DND-41 (cell line): Measurements from ENCODE around the gene TSPAN7.

ENCODE experiments used
- ATAC-seq: fragments of 200-7000 bp; cut with Tn5 transposase; 3 replicates; pipeline ENCODE4 v1.9.1; 2021; ENCODE audit warnings: low read depth; ENCODE audit not compliant: insufficient read depth
- DNase-seq: peaks from one replicate; pipeline ENCODE4 v3.0.0-alpha.2; 2020
- H2AFZ ChIP-seq: 2 replicates; pipeline ENCODE4 v1.6.0; 2012; ENCODE audit warnings: low read depth, low read length
- H3K27ac ChIP-seq: 2 replicates; pipeline ENCODE4 v1.5.1; 2012; ENCODE audit warnings: low read length, inconsistent platforms
- H3K27me3 ChIP-seq: fragments of 200-600 bp; sonication (generic); 2 replicates; pipeline ENCODE4 v1.6.0; 2012; ENCODE audit warnings: low read length, mild to moderate bottlenecking, inconsistent platforms; ENCODE audit not compliant: insufficient read depth, poor library complexity
- H3K36me3 ChIP-seq: 2 replicates; pipeline ENCODE4 v1.5.1; 2012; ENCODE audit warnings: low read length, inconsistent platforms; ENCODE audit not compliant: insufficient read depth
- H3K4me1 ChIP-seq: 2 replicates; pipeline ENCODE4 v1.5.1; 2012; ENCODE audit warnings: mild to moderate bottlenecking, low read length; ENCODE audit not compliant: insufficient read depth
- H3K4me2 ChIP-seq: 2 replicates; pipeline ENCODE4 v1.6.0; 2012; ENCODE audit warnings: mild to moderate bottlenecking, moderate library complexity, low read length, inconsistent platforms; ENCODE audit not compliant: insufficient read depth
- H3K4me3 ChIP-seq, 2 experiments: fragments of 200-600 bp in 1 of 2; shearing (Covaris generic) in 1 of 2; 2 replicates each; pipeline ENCODE4 v1.5.1; 2012 to 2016; ENCODE audit warnings: inconsistent platforms in 2 of 2, low read length in 2 of 2, mild to moderate bottlenecking in 2 of 2, low read depth in 1 of 2, moderate library complexity in 1 of 2
- H3K79me2 ChIP-seq: 2 replicates; pipeline ENCODE4 v1.6.0; 2012; ENCODE audit warnings: low read length, inconsistent platforms; ENCODE audit not compliant: insufficient read depth
- H3K9ac ChIP-seq: 2 replicates; pipeline ENCODE4 v1.6.0; 2012; ENCODE audit warnings: low read depth, mild to moderate bottlenecking, inconsistent platforms, low read length, moderate library complexity
- H3K9me3 ChIP-seq: 2 replicates; pipeline ENCODE4 v1.5.1; 2012; ENCODE audit warnings: low read length, moderate library complexity, mild to moderate bottlenecking, inconsistent platforms; ENCODE audit not compliant: insufficient read depth, severe bottlenecking
- H4K20me1 ChIP-seq: 2 replicates; pipeline ENCODE4 v1.6.0; 2012; ENCODE audit warnings: low read length; ENCODE audit not compliant: insufficient read depth
- CTCF ChIP-seq: IDR thresholded peaks from 2 replicates; pipeline ENCODE4 v1.5.1; 2012; ENCODE audit warnings: borderline replicate concordance, low read length, moderate library complexity, mild to moderate bottlenecking; ENCODE audit not compliant: poor library complexity, severe bottlenecking; ENCODE audit errors: extremely low read depth
- EZH2 ChIP-seq: IDR thresholded peaks from 3 replicates; pipeline ENCODE4 v1.6.1; 2012; ENCODE audit warnings: borderline replicate concordance, low read depth, mild to moderate bottlenecking, moderate library complexity, low read length, inconsistent platforms; ENCODE audit not compliant: severe bottlenecking

The TSPAN7 gene

GRCh38 chrX:38679695-38680094 is 118.4 kb downstream of the TSPAN7 start:
- no peak overlapping the region for H3K4me3 ChIP-seq
- no peaks in the 10 kb centered on the region for H3K36me3 ChIP-seq
- H3K9ac ChIP-seq, result no peak overlapping the region
- ATAC-seq (no peak), DNase-seq (no peak)
- H3K79me2 ChIP-seq, result no peaks in the 10 kb centered on the region
- no peaks in the 10 kb centered on the region for H3K4me1 ChIP-seq
- TF ChIP-seq CTCF (no peak), EZH2 (no peak)
- H3K4me2 ChIP-seq, result no peak overlapping the region
- no peak overlapping the region for H2AFZ ChIP-seq
- H3K27me3 ChIP-seq, result no peaks in the 10 kb centered on the region
- no peak overlapping the region for H3K27ac ChIP-seq
- no peaks in the 10 kb centered on the region for H4K20me1 ChIP-seq
- no peaks in the 10 kb centered on the region for H3K9me3 ChIP-seq

GRCh38 chrX:38682095-38682494 is 120.8 kb downstream of the TSPAN7 start:
- no peaks in the 10 kb centered on the region for H3K79me2 ChIP-seq
- H3K36me3 ChIP-seq, result no peaks in the 10 kb centered on the region
- H3K27me3 ChIP-seq, result no peaks in the 10 kb centered on the region
- H3K27ac ChIP-seq, result no peak overlapping the region
- no peak overlapping the region for H3K4me3 ChIP-seq
- H3K4me2 ChIP-seq, result no peak overlapping the region
- TF ChIP-seq CTCF, result no peak
- TF ChIP-seq EZH2, result no peak
- no peak overlapping the region for H2AFZ ChIP-seq
- no peaks in the 10 kb centered on the region for H4K20me1 ChIP-seq
- ATAC-seq (no peak), DNase-seq (no peak)
- no peaks in the 10 kb centered on the region for H3K4me1 ChIP-seq
- no peaks in the 10 kb centered on the region for H3K9me3 ChIP-seq
- H3K9ac ChIP-seq, result no peak overlapping the region

- no peak overlapping the region for H2AFZ ChIP-seq
- H3K9me3 ChIP-seq, result no peaks in the 10 kb centered on the region
- H4K20me1 ChIP-seq, result no peaks in the 10 kb centered on the region
- H3K27ac ChIP-seq, result no peak overlapping the region
- H3K79me2 ChIP-seq, result no peaks in the 10 kb centered on the region
- H3K4me2 ChIP-seq, result no peak overlapping the region
- H3K27me3 ChIP-seq, result no peaks in the 10 kb centered on the region
- no peak for TF ChIP-seq CTCF
- TF ChIP-seq EZH2, result no peak
- DNase-seq, result no peak
- no peaks in the 10 kb centered on the region for H3K36me3 ChIP-seq
- no peak for ATAC-seq
- H3K9ac ChIP-seq, result no peak overlapping the region
- H3K4me3 ChIP-seq, result no peak overlapping the region
- no peaks in the 10 kb centered on the region for H3K4me1 ChIP-seq
Measured at GRCh38 chrX:38692961-38693360, 131.6 kb downstream of the TSPAN7 start.

- no peak overlapping the region for H3K4me3 ChIP-seq
- no peaks in the 10 kb centered on the region for H3K36me3 ChIP-seq
- H3K79me2 ChIP-seq, result no peaks in the 10 kb centered on the region
- no peak overlapping the region for H2AFZ ChIP-seq
- no peaks in the 10 kb centered on the region for H3K27me3 ChIP-seq
- DNase-seq (no peak), ATAC-seq (no peak)
- no peaks in the 10 kb centered on the region for H4K20me1 ChIP-seq
- no peak overlapping the region for H3K27ac ChIP-seq
- no peaks in the 10 kb centered on the region for H3K4me1 ChIP-seq
- no peaks in the 10 kb centered on the region for H3K9me3 ChIP-seq
- no peak for TF ChIP-seq CTCF
- TF ChIP-seq EZH2, result no peak
- H3K4me2 ChIP-seq, result no peak overlapping the region
- H3K9ac ChIP-seq, result no peak overlapping the region
Measured at GRCh38 chrX:38694394-38694793, 133.1 kb downstream of the TSPAN7 start.
